ENCODE measurements around the gene JAKMIP2.
A peak's percentile ranks its signal among the peaks of the same experiment; 100 is the strongest.
"Not testable (repeated sequence)": the region's sequence is repeated elsewhere in the genome, so short reads cannot be mapped to it uniquely, and the experiment has no call there.

Gene JAKMIP2

DNA sequence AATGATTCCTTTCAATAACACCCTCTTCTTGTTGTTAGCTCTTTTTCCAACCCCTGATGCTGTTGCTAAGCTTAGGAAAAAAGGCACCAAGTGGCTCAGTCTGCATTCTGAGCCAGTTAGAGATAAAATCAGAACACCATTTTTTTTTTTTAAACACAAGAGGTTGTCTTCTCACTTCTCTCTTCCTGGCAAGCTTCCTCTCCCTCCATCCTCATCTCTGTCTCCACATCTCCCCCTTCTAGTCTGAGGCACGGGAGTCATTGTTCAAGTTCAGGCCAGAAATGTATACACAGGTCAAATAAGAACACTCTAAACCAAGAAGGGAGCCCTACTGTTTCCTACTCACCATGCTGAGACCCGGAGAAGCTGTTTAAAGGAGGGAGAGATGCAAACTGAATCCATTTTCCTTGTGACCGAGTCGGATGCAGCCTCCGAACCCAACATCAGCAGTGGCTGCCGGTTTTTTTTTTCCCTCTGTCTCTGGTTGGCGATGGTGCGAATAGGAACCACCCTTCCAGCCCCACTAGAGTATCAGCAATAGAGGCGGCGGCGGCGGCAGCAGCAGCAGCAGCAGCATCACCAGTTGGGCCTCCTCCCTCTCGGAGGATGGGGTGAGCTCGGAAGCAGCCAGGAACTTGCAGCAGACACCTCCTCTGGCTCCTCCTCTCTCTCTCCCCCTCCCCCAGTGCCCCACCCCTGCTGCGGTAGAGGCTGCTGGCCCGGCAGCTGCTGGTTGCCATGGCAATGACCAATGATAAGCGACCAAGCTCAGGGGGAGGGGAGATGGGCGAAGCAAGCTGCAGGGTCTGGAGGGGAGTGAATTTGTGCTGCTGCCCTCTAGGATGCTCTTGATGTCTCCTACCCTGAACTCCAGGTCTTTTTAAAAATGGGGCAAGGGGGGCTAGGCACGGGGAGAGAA, at the start of gene JAKMIP2:
Gene JAKMIP2 (minus strand): TSS at position 619 of the 919 bp plus-strand sequence. CDS start 110,922 bp downstream, outside the sequence.
- peak; percentile 60 to 70 for DNase-seq (ENCODE audit: low read depth in 1 of 2, low spot score in 1 of 2)

DNA sequence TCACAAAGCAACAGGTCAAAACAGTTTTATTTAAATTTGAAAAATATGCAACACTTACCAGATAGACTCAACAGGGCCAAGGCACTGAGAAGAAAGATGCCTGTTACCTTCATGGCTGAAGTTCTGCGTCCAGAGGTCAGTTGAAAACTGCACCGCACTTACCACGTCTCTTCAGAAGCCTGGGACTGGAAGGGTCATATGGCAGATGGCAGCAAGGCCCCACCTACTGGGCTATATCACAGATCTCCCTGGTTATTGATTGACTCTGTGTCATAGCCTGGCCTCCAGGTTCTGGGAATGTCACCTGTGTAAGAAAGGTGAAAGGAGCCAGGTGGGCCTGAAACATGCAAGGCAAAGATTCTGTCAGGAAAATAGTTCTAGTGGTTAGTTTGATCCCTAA, 48.9 kb upstream of the JAKMIP2 start, which contains the start of gene SPINK1:
Gene SPINK1 (minus strand): TSS at position 207 of the 400 bp plus-strand sequence. CDS start 94 bp downstream, at position 113.
- no peak for DNase-seq (ENCODE audit: low read depth in 1 of 2, low spot score in 1 of 2)

DNA sequence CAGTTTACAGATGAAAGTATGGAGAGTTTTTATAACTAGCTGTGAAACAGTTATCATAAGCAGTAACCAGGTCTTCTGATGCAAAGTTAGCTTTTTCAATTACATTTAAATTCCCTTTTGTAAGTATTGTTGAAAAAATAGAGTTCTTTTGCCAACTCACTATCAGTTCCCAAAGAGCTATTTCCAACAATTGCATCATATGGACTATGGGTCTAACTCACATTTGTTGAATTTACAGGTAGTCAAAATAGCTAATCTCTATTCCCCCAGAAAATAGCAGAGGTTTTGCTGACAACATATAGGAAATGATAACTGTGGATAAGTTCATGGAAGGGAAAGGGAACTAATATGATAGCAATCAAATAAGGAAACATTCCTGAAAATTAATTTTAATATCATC, 47.5 kb upstream of the JAKMIP2 start:
- no peak for DNase-seq (ENCODE audit: low read depth in 1 of 2, low spot score in 1 of 2)

DNA sequence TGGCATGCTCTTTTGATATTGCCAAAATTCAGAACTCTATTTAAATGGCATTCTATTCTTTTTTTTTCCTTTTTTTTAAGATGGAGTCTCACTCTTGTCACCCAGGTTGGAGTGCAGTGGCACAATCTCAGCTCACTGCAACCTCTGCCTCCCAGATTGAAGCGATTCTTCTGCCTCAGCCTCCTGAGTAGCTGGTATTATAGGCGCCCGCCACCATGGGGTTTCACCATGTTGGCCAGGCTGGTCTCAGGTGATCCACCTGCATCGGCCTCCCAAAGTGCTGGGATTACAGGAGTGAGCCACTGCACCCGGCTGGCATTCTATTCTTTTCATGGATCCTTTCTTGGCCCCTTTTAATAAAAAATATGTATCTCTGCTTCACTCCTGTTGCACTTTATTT, 44.5 kb upstream of the JAKMIP2 start:
- DNase-seq (ENCODE audit: low read depth in 1 of 2, low spot score in 1 of 2): not testable (repeated sequence)

DNA sequence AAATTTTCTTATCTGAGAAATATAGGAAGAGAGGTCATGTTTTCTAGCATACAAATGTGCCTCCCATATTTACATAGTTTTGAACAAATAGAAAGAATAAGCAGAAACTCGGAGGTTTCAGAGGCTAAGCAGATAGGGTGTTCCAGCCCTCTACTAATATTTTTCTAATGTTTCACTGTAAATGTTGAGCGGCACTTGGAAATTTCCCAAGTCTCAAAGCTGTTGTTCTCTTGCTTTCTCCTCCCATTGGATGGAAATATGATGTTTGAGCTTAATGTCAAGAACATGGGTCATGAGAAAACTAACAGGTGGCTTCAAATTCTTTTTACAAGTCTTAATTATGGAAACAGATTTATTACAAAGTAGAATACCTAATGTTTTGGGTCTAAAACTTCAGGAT, 43.8 kb upstream of the JAKMIP2 start:
- DNase-seq (ENCODE audit: low read depth in 1 of 2, low spot score in 1 of 2): no peak

DNA sequence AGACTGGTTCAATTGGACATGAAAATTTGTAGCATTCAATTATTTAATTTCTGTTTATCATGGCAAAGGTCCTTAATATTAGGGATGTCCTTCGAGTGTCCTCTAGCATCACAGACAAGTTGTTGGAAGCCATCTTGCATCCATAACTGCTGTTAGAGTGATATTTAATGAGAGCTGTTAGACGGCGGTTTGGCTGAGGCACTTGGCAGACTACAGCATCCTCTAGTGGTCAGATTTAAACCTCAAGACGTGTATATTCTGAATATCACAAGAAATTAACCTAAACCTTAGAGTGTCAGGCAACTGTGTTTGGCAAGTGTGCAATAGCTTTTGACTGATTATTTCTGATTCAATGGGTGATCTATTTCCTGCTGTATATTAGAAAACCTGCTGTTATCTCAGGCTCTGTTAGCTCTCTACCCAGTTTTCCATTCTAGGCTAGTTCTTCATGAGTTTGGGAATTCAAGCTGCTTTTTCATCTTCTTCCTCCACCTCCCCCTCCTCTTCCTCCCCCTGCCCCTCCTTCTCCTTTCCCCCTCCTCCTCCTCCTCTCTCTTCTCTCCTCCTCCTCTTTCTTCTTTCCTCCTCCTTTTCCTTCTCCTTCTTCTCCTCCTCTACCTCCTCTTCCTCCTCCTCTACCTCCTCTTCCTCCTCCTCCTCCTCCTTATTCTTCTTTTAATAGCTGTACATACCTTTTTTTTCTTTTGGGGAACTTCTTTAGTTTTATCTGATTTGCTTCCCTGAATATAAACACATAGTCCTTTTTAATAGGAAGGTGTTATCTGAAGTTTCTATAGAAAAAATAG, 40.4 kb upstream of the JAKMIP2 start:
- no peak for DNase-seq (ENCODE audit: low read depth in 1 of 2, low spot score in 1 of 2)

DNA sequence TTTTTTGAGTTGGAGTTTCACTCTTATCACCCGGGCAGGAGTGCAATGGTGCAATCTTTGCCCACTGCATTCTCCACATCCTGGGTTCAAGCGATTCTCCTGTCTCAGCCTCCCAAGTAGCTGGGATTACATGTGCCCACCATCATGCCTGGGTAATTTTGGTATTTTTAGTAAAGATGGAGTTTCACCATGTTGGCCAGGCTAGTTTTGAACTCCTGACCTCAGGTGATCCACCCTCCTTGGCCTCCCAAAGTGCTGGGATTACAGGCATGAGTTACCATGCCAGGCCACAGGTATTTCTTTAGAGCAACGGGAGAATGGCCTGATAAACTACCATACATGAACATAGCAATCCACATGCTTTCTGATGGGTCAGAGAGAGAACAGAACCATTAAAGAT, 39.7 kb upstream of the JAKMIP2 start:
- DNase-seq (ENCODE audit: low read depth in 1 of 2, low spot score in 1 of 2): not testable (repeated sequence)

DNA sequence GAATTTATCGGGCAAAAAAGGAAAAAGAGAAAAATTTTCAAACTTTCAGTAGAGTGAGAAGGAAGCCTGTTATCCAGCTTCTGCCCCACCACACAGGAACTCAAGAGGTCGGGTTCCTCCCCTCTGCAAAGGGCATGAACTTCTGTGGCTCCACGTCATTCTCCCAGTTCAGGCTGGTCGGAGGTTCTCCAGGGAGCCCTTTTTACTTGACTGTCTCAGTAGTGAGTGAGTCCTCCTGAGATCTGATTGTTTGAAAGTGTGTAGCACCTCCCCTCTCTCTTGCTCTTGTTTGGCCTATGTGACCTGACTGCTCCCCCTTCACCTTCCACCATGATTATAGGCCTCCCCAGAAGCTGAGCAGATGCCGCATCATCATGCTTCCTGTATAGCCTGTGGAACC, 39.2 kb upstream of the JAKMIP2 start:
- no peak for DNase-seq (ENCODE audit: low read depth in 1 of 2, low spot score in 1 of 2)

DNA sequence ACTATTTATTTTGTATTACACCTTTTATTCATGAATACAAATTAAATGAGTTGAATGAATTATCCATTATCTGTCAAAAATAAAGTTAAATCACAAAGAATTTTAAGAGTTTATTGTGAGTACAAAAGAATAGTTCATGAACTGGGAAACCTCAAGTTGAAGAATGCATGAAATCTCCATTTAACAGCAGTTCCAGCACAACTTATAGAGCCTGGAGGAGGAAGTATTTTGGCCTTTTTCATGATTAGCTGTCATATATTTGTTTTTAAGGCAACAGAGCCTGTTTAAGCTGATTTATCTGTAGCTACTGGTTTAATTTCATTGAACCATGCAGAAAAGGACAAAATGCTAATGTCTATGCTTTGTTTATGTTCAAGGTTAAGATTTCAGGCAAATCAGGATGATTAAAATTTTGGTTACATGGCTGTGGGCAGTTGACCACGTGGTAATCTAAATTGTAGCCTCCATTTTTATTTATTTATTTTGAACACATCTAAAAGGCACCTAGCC, 36.8 kb upstream of the JAKMIP2 start:
- DNase-seq (ENCODE audit: low read depth in 1 of 2, low spot score in 1 of 2): no peak

DNA sequence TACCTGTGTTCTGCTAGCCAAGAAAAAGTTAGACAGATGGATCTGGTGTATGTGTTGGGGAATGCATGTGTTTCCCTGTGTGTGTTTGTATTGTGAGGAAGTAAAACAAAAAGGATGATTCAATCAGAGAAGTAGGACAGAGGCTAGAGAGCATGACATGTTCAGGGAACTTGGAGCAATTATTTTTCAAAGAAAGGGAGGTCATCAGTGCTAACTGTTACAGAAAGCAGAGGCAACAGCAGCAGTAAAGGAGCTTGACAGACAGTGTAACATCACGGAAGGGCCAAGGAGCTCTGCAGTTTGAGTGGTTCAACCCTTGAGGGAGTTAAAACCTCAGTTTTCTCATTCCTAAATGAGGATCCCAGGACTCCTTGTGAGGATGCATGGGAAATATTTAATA, 35.8 kb upstream of the JAKMIP2 start:
- DNase-seq (ENCODE audit: low read depth in 1 of 2, low spot score in 1 of 2): no peak

DNA sequence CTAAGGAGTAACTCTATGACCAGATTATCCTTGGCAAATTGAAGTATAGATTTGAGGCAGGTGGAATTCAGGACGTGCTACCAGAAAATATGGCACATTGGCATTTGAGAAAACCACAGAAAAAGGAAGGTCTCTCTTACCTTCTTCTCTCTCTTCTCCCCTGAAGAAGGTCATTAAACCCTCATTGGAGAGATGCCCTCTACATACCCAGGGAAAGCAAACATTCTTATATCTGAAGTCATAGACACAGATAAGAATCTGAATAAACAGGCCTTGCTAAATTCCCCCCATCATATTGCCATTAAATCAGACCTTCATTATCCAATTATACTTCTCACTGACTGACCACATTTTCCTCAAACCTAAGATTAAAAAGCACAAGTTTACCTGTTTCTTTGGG, 31.2 kb upstream of the JAKMIP2 start:
- no peak for DNase-seq (ENCODE audit: low read depth in 1 of 2, low spot score in 1 of 2)

DNA sequence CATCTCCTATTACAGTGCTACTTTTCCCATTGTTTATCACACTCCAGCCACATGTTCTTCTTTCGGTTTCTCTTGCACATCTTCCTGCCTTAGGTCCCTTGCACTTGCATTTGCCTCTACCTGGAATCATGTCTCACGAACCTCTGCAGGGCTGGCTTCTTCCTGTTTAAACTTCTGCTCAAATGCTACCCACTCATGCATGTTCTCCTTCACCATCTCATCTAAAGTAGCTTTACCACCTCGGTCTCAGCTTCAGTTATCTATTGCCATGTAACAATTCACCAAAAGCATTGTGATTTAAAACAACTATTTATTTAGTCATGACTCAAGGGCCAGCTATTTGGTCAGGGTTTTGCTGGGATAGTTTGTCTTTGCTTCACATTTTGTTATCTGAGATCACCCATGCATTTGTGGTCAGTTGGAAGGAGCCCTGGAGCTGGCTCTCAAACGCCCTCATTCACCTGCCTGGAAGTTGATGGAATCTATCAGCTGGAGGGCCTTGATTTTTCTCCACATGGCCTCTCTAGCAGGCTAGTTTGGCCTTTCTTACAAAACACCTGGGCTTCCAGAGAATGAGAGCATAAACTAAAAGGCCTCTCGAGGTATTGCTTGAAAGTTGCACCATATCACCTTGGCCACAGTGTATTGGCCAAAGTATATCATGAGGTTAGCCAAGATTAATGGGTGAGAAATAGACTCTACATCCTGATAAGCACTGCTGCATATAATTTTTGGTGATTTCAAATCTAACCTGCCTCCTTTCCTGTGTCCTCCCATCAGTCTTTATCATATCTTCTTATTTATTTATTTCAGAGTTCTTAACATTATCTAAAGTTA, 27.5 kb upstream of the JAKMIP2 start:
- no peak for DNase-seq (ENCODE audit: low read depth in 1 of 2, low spot score in 1 of 2)

DNA sequence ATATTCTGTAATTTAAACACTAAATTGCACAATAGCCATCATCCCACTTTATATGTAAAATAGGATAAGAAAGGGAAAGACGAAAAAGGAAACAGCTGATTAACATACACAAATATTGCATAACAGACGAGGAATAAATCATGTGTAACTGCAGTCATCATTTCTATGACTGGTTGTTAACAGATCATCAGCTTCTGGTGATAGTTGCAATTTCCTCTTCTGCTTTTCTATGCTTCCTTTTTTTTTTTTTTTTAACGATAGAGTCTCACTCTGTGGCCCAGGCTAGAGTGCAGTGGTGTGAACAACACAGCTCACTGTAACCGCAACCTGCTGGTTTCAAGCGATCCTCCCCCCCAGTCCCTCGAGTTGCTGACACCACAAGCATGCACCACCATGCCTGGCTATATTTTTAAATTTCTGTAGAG, 22.5 kb upstream of the JAKMIP2 start:
- no peak for DNase-seq (ENCODE audit: low read depth in 1 of 2, low spot score in 1 of 2)

DNA sequence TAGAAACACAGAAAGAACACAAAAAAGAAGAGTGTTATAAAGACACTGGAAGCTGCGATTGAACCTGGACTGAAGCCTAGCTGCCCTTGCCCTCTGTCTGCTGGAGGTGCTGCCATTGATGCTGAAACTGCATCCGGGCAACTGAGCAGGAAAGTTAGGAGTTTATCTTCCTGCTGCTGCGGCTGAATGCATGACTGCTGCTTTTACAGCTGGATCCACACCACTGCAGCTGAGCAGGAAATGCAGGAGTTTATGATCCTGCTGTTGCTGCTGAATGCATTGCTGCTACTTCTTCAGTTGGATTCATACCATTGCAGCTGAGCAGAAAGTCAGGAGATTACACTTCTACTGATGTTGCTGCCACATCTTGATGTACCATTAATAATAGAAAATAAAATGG, 21.8 kb upstream of the JAKMIP2 start:
- no peak for DNase-seq (ENCODE audit: low read depth in 1 of 2, low spot score in 1 of 2)

DNA sequence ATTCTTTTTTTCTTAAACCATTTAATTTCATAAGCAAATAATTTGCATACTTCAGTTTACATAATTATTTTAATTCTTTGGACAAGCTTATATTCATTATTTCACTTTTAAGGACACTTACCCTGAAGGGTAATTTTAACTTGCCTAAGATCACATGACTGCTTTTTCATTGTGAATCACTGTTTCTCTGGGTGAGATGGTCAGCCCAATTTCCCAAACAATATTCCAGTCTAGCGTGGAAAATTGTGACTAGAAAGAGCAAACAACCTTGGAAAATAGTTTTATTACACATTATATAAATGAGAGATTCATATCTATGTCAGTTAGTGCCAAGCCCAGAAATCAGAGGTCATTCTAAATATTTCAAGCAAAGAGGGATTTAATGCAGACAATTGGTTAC, 21.4 kb upstream of the JAKMIP2 start:
- DNase-seq (ENCODE audit: low read depth in 1 of 2, low spot score in 1 of 2): no peak

DNA sequence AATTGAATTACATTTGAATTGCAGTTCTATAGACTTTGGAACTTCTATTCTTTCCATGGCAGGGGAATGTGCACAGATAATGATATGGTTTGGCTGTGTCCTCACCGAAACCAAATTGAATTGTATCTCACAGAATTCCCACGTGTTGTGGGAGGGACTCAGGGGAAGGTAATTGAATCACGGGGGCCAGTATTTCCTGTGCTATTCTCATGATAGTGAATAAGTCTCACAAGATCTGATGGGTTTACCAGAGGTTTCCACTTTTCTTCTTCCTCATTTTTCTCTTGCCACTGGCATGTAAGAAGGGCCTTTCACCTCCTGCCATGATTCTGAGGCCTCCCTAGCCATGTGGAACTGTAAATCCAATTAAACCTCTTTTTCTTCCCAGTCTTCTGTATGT, 20.6 kb upstream of the JAKMIP2 start:
- not testable (repeated sequence) for DNase-seq (ENCODE audit: low read depth in 1 of 2, low spot score in 1 of 2)

DNA sequence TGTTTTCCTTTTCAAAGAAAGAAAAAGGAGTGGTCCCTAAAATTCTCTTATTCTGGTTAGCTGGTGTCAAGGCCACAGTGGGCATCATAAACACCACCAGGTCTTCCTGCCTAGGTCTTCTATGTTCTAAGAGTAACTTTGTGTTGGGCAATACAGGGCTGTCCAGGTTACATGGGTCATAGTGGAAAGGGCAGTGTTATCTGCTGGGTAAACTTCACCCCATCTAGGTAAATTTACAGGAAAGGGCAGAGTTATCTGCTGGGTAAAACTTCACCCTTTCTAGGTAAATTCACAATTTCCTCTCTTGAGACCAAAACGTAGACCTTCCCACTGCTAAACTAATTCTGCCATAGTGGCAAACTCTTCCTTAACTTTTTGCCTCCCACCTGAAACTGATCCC, 18.9 kb upstream of the JAKMIP2 start:
- no peak for DNase-seq (ENCODE audit: low read depth in 1 of 2, low spot score in 1 of 2)

DNA sequence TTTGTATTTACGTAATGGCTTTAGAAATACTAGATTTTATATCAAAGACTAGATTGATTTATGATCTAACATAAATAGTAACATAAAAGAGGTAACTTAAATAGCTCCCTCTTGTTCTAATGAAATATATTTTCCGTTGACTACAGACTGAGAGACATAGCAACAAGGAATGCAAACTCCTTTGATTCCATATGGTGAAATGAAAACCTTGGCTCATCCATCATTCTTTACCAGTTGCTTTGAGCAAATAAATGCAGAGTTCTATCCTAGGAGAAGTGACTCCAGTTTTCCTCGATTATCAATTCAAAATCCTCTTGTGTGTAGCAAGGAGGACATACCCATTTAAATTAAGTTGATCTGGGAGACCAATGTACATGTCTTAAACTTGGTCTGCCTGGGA, 18.0 kb upstream of the JAKMIP2 start:
- DNase-seq (ENCODE audit: low read depth in 1 of 2, low spot score in 1 of 2): no peak

DNA sequence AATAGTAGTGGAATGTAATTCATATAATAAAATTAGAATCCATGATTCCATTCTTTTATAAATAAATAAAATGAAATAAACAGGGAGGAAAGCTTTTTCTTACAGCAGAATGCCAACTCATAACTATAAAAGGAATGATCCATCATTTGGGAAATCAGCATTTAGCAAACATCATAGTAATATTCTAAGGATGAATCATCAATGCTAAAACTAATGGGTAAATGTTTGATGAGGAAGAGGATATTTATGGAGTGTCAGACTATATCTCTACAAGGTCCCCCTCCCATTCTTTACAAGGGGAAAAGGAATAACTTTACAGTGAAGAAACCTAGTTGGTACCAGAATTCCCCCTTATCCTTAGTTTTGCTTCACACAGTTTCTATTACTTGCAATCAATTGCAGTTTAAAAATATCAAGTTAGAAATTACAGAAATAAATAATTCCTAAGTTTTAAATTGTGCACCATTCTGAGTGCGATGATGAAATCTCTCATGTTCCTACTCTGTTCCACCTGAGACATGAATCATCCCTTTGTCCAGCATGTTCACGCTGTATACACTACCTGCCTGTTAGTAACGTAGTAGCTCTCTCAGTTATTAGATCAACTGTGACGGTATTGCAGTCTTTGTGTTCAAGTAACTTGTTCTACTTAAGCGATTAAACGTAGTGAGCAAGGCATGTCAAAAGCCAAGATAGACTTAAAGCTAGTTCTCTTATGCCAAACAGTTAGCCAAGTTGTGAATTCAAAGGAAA, 14.2 kb upstream of the JAKMIP2 start:
- DNase-seq (ENCODE audit: low read depth in 1 of 2, low spot score in 1 of 2): no peak

DNA sequence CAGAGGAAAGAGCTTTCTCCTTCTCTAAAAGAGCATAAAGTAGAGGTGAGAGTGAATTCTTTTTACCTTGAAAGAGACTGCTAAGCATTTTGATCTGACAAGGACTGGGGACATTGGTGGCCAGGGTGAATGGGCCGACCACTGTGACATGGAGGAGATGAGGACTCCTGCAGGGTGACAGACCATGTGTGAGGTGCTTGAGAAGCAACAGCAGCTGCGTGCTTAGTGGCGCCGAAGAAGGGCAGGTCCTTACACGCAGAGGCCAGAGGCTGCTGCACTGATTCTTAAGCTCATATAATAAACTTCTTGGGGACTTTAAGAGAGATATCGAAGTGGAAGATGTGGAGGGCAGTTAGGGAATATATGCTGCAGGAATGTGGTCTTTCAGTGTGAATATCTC, 8.7 kb upstream of the JAKMIP2 start:
- DNase-seq (ENCODE audit: low read depth in 1 of 2, low spot score in 1 of 2): no peak
